H1 (cell line): ENCODE results near the gene ILK. TPM values are rescaled to one million over a fixed set of nuclear protein-coding genes. Genes with fewer than 3 reads are reported as not detected.

Source experiments
- CTCF ChIA-PET: fragments of 300-600 bp; sonication (Branson Sonifier 250); formaldehyde crosslinking; loops from one replicate; lab custom pipeline; 2021; ENCODE audit not compliant: partially characterized antibody; lab: Charles Lee
- POLR2A ChIA-PET: fragments of 300-600 bp; sonication (Branson Sonifier 250); formaldehyde crosslinking; loops from one replicate; lab custom pipeline; 2021; ENCODE audit warnings: inconsistent platforms; ENCODE audit not compliant: partially characterized antibody; lab: Charles Lee
- DNase-seq, 2 experiments: peaks; one replicate each; pipeline versions ENCODE4 v3.0.0 to v3.0.0-alpha.2; 2010 to 2022; ENCODE audit warnings: low spot score in 2 of 2, low read depth in 1 of 2, mixed read lengths in 1 of 2
- FAIRE-seq: peaks from 2 replicates; lab custom pipeline; 2011; peaks lifted over from hg19 to GRCh38; lab: Jason Lieb, UNC
- H2AFZ ChIP-seq: 2 replicates; pipeline ENCODE4 v1.8.1; 2012; ENCODE audit warnings: low read length, inconsistent platforms
- H2AK5ac ChIP-seq: 2 replicates; pipeline ENCODE4 v1.6.1; 2013; ENCODE audit warnings: low read depth, low read length
- H2BK120ac ChIP-seq: replicated peaks from 2 replicates; pipeline ENCODE3; 2013; ENCODE audit warnings: low read depth, low read length, inconsistent platforms
- H2BK12ac ChIP-seq: 2 replicates; pipeline ENCODE4 v1.6.1; 2013; ENCODE audit warnings: low read depth, low read length
- H2BK15ac ChIP-seq: 2 replicates; pipeline ENCODE4 v1.6.1; 2013; ENCODE audit warnings: low read length
- H2BK20ac ChIP-seq: 2 replicates; pipeline ENCODE4 v1.6.1; 2013; ENCODE audit warnings: low read length
- H2BK5ac ChIP-seq: 2 replicates; pipeline ENCODE4 v1.6.1; 2013; ENCODE audit warnings: low read depth, low read length
- H3K14ac ChIP-seq: 2 replicates; pipeline ENCODE4 v1.6.1; 2013; ENCODE audit warnings: inconsistent platforms; ENCODE audit not compliant: insufficient read length
- H3K18ac ChIP-seq: 2 replicates; pipeline ENCODE4 v1.6.1; 2013; ENCODE audit warnings: low read length; ENCODE audit errors: extremely low read depth
- H3K23ac ChIP-seq: 2 replicates; pipeline ENCODE4 v1.6.1; 2013; ENCODE audit warnings: inconsistent platforms; ENCODE audit not compliant: insufficient read length
- H3K23me2 ChIP-seq: 2 replicates; pipeline ENCODE4 v1.6.1; 2013; ENCODE audit warnings: low read depth, low read length
- H3K27ac ChIP-seq: 2 replicates; pipeline ENCODE4 v1.6.1; 2011; ENCODE audit warnings: low read depth, low read length, inconsistent platforms
- H3K27me3 ChIP-seq, 4 experiments: replicated peaks in 1 of 4; 1 replicate in 1 of 4; 2 replicates in 3 of 4; pipeline versions ENCODE4 v1.6.1 to v1.8.1; 2011 to 2013; ENCODE audit warnings: low read length in 3 of 4, mild to moderate bottlenecking in 3 of 4, inconsistent platforms in 2 of 4, mixed read lengths in 2 of 4, moderate library complexity in 1 of 4; ENCODE audit not compliant: control insufficient read depth in 3 of 4, insufficient read depth in 3 of 4; ENCODE audit errors: extremely low read depth in 1 of 4
- H3K36me3 ChIP-seq, 4 experiments: 2 replicates each; pipeline versions ENCODE4 v1.6.1 to v1.8.1; 2011 to 2013; ENCODE audit warnings: mild to moderate bottlenecking in 4 of 4, low read length in 3 of 4, moderate library complexity in 2 of 4, control low read depth in 1 of 4, inconsistent platforms in 1 of 4; ENCODE audit not compliant: insufficient read depth in 4 of 4, control insufficient read depth in 2 of 4
- H3K4ac ChIP-seq: replicated peaks from 2 replicates; pipeline ENCODE3; 2013; ENCODE audit warnings: low read length, low read depth, mixed read lengths, inconsistent platforms; ENCODE audit not compliant: insufficient read length
- H3K4me1 ChIP-seq, 4 experiments: replicated peaks in 1 of 4; 1 replicate in 1 of 4; 2 replicates in 3 of 4; pipeline versions ENCODE4 v1.6.1 to v1.8.1; 2011 to 2013; ENCODE audit warnings: low read length in 3 of 4, inconsistent platforms in 2 of 4, mixed read lengths in 1 of 4; ENCODE audit not compliant: insufficient read depth in 4 of 4, control insufficient read depth in 3 of 4
- H3K4me2 ChIP-seq, 2 experiments: 2 replicates each; pipeline versions ENCODE4 v1.6.1 to v1.8.1; 2011 to 2013; ENCODE audit warnings: low read depth in 2 of 2, low read length in 2 of 2, control low read depth in 1 of 2, inconsistent platforms in 1 of 2, mild to moderate bottlenecking in 1 of 2; ENCODE audit not compliant: insufficient read depth in 1 of 2
- H3K4me3 ChIP-seq, 4 experiments: fragments of 200-600, 300-600 bp in 1 of 4; sonication (generic), shearing (Covaris generic), sonication (Bioruptor Twin) in 1 of 4; 2 replicates each; pipeline versions ENCODE4 v1.5.1 to v1.8.1; 2011 to 2016; ENCODE audit warnings: low read length in 4 of 4, low read depth in 3 of 4, control low read depth in 2 of 4, inconsistent platforms in 2 of 4, mild to moderate bottlenecking in 2 of 4, mixed read lengths in 1 of 4, moderate library complexity in 1 of 4; ENCODE audit not compliant: insufficient read depth in 2 of 4; ENCODE audit errors: extremely low read depth in 1 of 4
- H3K56ac ChIP-seq: replicated peaks from 2 replicates; pipeline ENCODE3; 2013; ENCODE audit warnings: low read depth, mild to moderate bottlenecking, mixed read lengths, low read length, inconsistent platforms; ENCODE audit not compliant: insufficient read length
- H3K79me1 ChIP-seq: 2 replicates; pipeline ENCODE4 v1.6.1; 2013; ENCODE audit warnings: low read depth, low read length, control low read depth
- H3K79me2 ChIP-seq, 2 experiments: 2 replicates each; pipeline versions ENCODE4 v1.6.1 to v1.8.1; 2012 to 2013; ENCODE audit warnings: low read length in 2 of 2, mild to moderate bottlenecking in 2 of 2, inconsistent platforms in 1 of 2; ENCODE audit not compliant: insufficient read depth in 2 of 2, control insufficient read depth in 1 of 2
- H3K9ac ChIP-seq, 4 experiments: replicated peaks in 1 of 4; 1 replicate in 1 of 4; 2 replicates in 3 of 4; pipeline versions ENCODE4 v1.6.1 to v1.8.1; 2011 to 2013; ENCODE audit warnings: low read depth in 3 of 4, low read length in 3 of 4, control low read depth in 2 of 4, mild to moderate bottlenecking in 2 of 4, moderate library complexity in 2 of 4, inconsistent platforms in 1 of 4; ENCODE audit errors: extremely low read depth in 1 of 4
- H3K9me3 ChIP-seq, 2 experiments: 2 replicates each; pipeline versions ENCODE4 v1.6.1 to v1.8.1; 2012 to 2013; ENCODE audit warnings: mild to moderate bottlenecking in 2 of 2, moderate library complexity in 2 of 2, control low read depth in 1 of 2, inconsistent platforms in 1 of 2, low read depth in 1 of 2, low read length in 1 of 2, mixed read lengths in 1 of 2; ENCODE audit not compliant: insufficient read depth in 2 of 2
- H4K20me1 ChIP-seq, 2 experiments: replicated peaks in 1 of 2; 2 replicates each; pipeline versions ENCODE3 to v1.8.1; 2011 to 2013; ENCODE audit warnings: inconsistent platforms in 2 of 2, low read length in 2 of 2, mild to moderate bottlenecking in 1 of 2; ENCODE audit not compliant: insufficient read depth in 2 of 2, control insufficient read depth in 1 of 2
- H4K5ac ChIP-seq: 2 replicates; pipeline ENCODE4 v1.6.1; 2013; ENCODE audit warnings: low read length, low read depth, mixed read lengths, inconsistent platforms; ENCODE audit not compliant: insufficient read length
- H4K8ac ChIP-seq: 2 replicates; pipeline ENCODE4 v1.8.0; 2013; ENCODE audit warnings: mild to moderate bottlenecking, moderate library complexity, low read length, inconsistent platforms; ENCODE audit not compliant: insufficient read depth; ENCODE audit errors: extremely low read depth
- H4K91ac ChIP-seq: replicated peaks from 2 replicates; pipeline ENCODE3; 2013; ENCODE audit warnings: low read length, mixed read lengths, inconsistent platforms; ENCODE audit not compliant: insufficient read length
- BRCA1 ChIP-seq: IDR thresholded peaks from 2 replicates; pipeline ENCODE4 v1.6.1; 2012; ENCODE audit warnings: low read depth, low read length, improper control_type of control experiment
- KDM5A ChIP-seq: fragments of 200-600 bp; IDR thresholded peaks from 2 replicates; pipeline ENCODE4 v1.7.1; 2012; ENCODE audit warnings: mild to moderate bottlenecking, low read length, inconsistent platforms, mixed read lengths
- SIRT6 ChIP-seq: IDR thresholded peaks from one replicate; pipeline ENCODE4 v1.7.1; 2012; ENCODE audit warnings: low read length, inconsistent platforms
- SRF ChIP-seq: IDR thresholded peaks from 2 replicates; pipeline ENCODE4 v1.6.1; 2011; ENCODE audit warnings: mild to moderate bottlenecking, low read depth, low read length, moderate library complexity
- WGBS, 2 experiments: shearing (Covaris generic) in 1 of 2; methylation state at CpG; one replicate each; pipeline versions ENCODE4 v1.1.6 to v1.1.7; 2013 to 2015; ENCODE audit warnings: low lambda C conversion rate in 2 of 2, mixed read lengths in 2 of 2, inconsistent platforms in 1 of 2, low coverage in 1 of 2, missing lambda C conversion rate in 1 of 2; ENCODE audit not compliant: insufficient replicate concordance in 2 of 2, insufficient coverage in 1 of 2, insufficient read length in 1 of 2; ENCODE audit errors: extremely low coverage in 1 of 2, missing lambda C conversion rate in 1 of 2; 5-methylcytosine and 5-hydroxymethylcytosine counted together
- polyA plus RNA-seq, 7 experiments: library from polyadenylated mRNA; depleted of rRNA in 3 of 7; stranded (reverse) in 5 of 7; unstranded in 2 of 7; fragments of >200 nt in 5 of 7; fragments of 200-250 nt in 2 of 7; gene quantifications; 1 replicate in 5 of 7; 2 replicates in 1 of 7; 4 replicates in 1 of 7; pipeline versions ENCODE4 v1.2.1 to v1.2.3, GENCODE V29; 2011 to 2013; ENCODE audit warnings: missing spikeins in 2 of 7, mixed read lengths in 2 of 7
- total RNA-seq: library from RNA; stranded (reverse); fragmentation: NEBNext Ultra II Directional; extraction: Animal tissue kit (Norgen Biotek cat#: 25700); gene quantifications from 2 replicates; pipeline ENCODE4 v1.2.1, GENCODE V29; 2021
- TF ChIP-seq, protein P1 (sequence below): IDR thresholded peaks from 2 replicates; pipeline ENCODE4 v1.6.1; 2011; ENCODE audit warnings: low read depth, mild to moderate bottlenecking, low read length; ENCODE audit not compliant: insufficient read depth

The ILK gene
- total and polyA plus RNA-seq, 2 of the 8 experiments (the other 6 are each of a cell fraction or from before 2014, with no cell fraction given) = 91.4 to 132 TPM

DNA sequence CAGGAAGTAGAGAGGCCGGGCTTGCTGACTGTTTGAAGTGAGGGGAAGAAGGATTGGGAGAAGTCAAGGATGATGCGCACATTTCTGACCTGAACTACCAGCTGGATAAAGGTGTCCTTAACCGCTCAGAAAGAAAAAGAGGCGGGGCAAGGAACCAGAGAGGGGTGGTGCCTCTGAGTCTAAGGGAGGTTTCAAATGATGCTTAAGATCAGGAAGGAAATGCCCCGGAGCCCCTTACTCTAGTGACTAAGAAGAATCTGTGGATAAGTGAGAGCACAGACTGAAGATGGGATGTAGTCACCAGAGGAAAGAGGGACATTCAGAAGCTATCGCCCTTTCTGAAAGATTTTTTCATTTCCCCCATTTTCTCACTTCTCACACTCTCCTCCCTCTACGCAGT, 39.4 kb downstream of the ILK start:
- no peak for DNase-seq
- no peaks in the 10 kb centered on the region; a peak in 1 of 8 replicates for H3K36me3 ChIP-seq
- no peak overlapping the region for H2AFZ ChIP-seq
- TF ChIP-seq KDM5A (no peak), SIRT6 (no peak), SRF (no peak), BRCA1 (no peak)
- TF ChIP-seq, protein P1, sequence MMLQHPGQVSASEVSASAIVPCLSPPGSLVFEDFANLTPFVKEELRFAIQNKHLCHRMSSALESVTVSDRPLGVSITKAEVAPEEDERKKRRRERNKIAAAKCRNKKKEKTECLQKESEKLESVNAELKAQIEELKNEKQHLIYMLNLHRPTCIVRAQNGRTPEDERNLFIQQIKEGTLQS = no peak

More for the DNA sequence above, 39.4 kb downstream of the ILK start:
- H3K79me1 ChIP-seq = no peaks in the 10 kb centered on the region
- no peak overlapping the region for H3K9ac ChIP-seq
- H3K23ac ChIP-seq = no peak overlapping the region
- H3K4me3 ChIP-seq = no peak overlapping the region
- H3K27ac ChIP-seq = no peak overlapping the region
- 88% methylated on average over 7 of the region's 7 CpGs; no CpG with 5 or more reads in 1 of the 2 experiments for WGBS, 2 experiments
- ChIA-PET POLR2A (no interaction called here), CTCF (interaction anchor here (0.6 to 1.3 kb wide), 3 partner anchors 11 to 22 kb away, joined by 3 to 5 read pairs (median 3); no protein-coding TSS in a partner anchor)
- no peak overlapping the region for H2BK20ac ChIP-seq
- no peak overlapping the region for H3K4me2 ChIP-seq
- H2AK5ac ChIP-seq = no peak overlapping the region
- no peak overlapping the region for H4K5ac ChIP-seq
- H3K14ac ChIP-seq = no peak overlapping the region
- H3K27me3 ChIP-seq = no peaks in the 10 kb centered on the region; a peak in 1 of 7 replicates
- no peak overlapping the region for H4K8ac ChIP-seq
- no peak for FAIRE-seq
- H2BK5ac ChIP-seq = no peak overlapping the region
- H4K91ac ChIP-seq = no peak overlapping the region
- no peak overlapping the region for H2BK120ac ChIP-seq
- no peak overlapping the region for H3K4ac ChIP-seq
- peaks cover 3 to 10% (median 5%) of the 10 kb centered on the region in 4 experiments; a peak in 6 of 7 replicates for H3K4me1 ChIP-seq
- no peaks in the 10 kb centered on the region for H3K79me2 ChIP-seq
- no peak overlapping the region for H3K18ac ChIP-seq
- H3K56ac ChIP-seq = no peak overlapping the region
- peaks cover 0 to 2% of the 10 kb centered on the region in 2 experiments for H4K20me1 ChIP-seq
- H3K9me3 ChIP-seq = no peaks in the 10 kb centered on the region
- H2BK15ac ChIP-seq = no peak overlapping the region
- H2BK12ac ChIP-seq = no peak overlapping the region
- H3K23me2 ChIP-seq = no peaks in the 10 kb centered on the region
